Hair follicle dermal papilla cell (primary cell): Measurements from ENCODE around the gene MRGPRX2. TPM values are rescaled to one million over a fixed set of nuclear protein-coding genes. Genes with fewer than 3 reads are reported as not detected.

Experiments used
- total RNA-seq: library from RNA; depleted of rRNA; stranded (reverse); fragments of >200 nt; gene quantifications from 2 replicates; pipeline ENCODE4 v1.2.3, GENCODE V29; 2012

Gene MRGPRX2
- not detected in 2 replicates for total RNA-seq

GRCh38 chr11:19060629-19061028 is at the start of gene MRGPRX2:
TSS of gene MRGPRX2 (minus strand) at chr11:19060717. CDS start at chr11:19056402, 4,315 bp downstream.

Other genes with a start within 250 kb of the MRGPRX2 start
- gene MRGPRX1, start 121.3 kb downstream of the MRGPRX2 start, total RNA-seq = not detected in 2 replicates
- gene ZDHHC13, start 56.5 kb upstream of the MRGPRX2 start, total RNA-seq = 21.6 and 24.0 TPM in 2 replicates
- gene CSRP3, start 141.3 kb upstream of the MRGPRX2 start, total RNA-seq = not detected in 2 replicates
- 0.24 TPM in 1 of 2 replicates, not detected in the other for gene E2F8, start 180.2 kb upstream of the MRGPRX2 start, total RNA-seq